Measurements from ENCODE around the gene GPR84. TPM values are rescaled to one million over a fixed set of nuclear protein-coding genes. Genes with fewer than 3 reads are reported as not detected.

Gene GPR84
- total and polyA plus RNA-seq, 2 of the 8 experiments (the other 6 are each of a cell fraction or from before 2014, with no cell fraction given): 0.09 TPM; not detected in 1

GRCh38 chr12:54383041-54383609 is 18.8 kb upstream of the GPR84 start:
- H4K20me1 ChIP-seq (replicated peaks in 1 of 2; ENCODE audit: control insufficient read depth in 1 of 2, insufficient read depth in 2 of 2, low read length in 2 of 2): peaks cover 4 to 5% of the 10 kb centered on the region in 2 experiments
- H2BK120ac ChIP-seq (replicated peaks; ENCODE audit: low read depth, low read length): no peak overlapping the region
- no peak overlapping the region for H4K8ac ChIP-seq (ENCODE audit: extremely low read depth, insufficient read depth, low read length)
- peaks cover 0 to 7% (median 2%) of the 10 kb centered on the region in 4 experiments; a peak in 3 of 8 replicates for H3K36me3 ChIP-seq (ENCODE audit: control insufficient read depth in 2 of 4, insufficient read depth in 4 of 4, low read length in 3 of 4)
- TF ChIP-seq RFX5 (IDR thresholded peaks at IDR 0.05; ENCODE audit: borderline replicate concordance, low read depth, low read length): no peak
- peaks cover 0 to 2% (median 0%) of the 10 kb centered on the region in 4 experiments; a peak in 1 of 7 replicates for H3K27me3 ChIP-seq (replicated peaks in 1 of 4; ENCODE audit: control insufficient read depth in 3 of 4, extremely low read depth in 1 of 4, insufficient read depth in 3 of 4, low read length in 3 of 4)
- H2BK20ac ChIP-seq (ENCODE audit: low read length): no peak overlapping the region
- no peak overlapping the region for H3K9ac ChIP-seq (replicated peaks in 1 of 4; ENCODE audit: extremely low read depth in 1 of 4, low read depth in 3 of 4, low read length in 3 of 4)
- CTCF ChIA-PET (ENCODE audit: partially characterized antibody): interaction anchor here (1.4 to 10.5 kb wide), 9 partner anchors 8 to 90 kb away, joined by 3 to 168 read pairs (median 51); no protein-coding TSS in a partner anchor
- no peak overlapping the region for H4K5ac ChIP-seq (ENCODE audit: insufficient read length, low read depth, low read length)
- H4K91ac ChIP-seq (replicated peaks; ENCODE audit: insufficient read length, low read length): no peak overlapping the region
- no peak overlapping the region; the same call in 1 of the 2 replicates for H2BK15ac ChIP-seq (ENCODE audit: low read length)
- H3K9me3 ChIP-seq (ENCODE audit: insufficient read depth in 2 of 2, low read depth in 1 of 2, low read length in 1 of 2): no peaks in the 10 kb centered on the region
- DNase-seq (ENCODE audit: low read depth in 1 of 2, low spot score in 2 of 2) (no peak), FAIRE-seq (no peak)
- no peak overlapping the region for H3K23ac ChIP-seq (ENCODE audit: insufficient read length)
- no peak overlapping the region for H2AK5ac ChIP-seq (ENCODE audit: low read depth, low read length)
- no peaks in the 10 kb centered on the region for H3K79me2 ChIP-seq (ENCODE audit: control insufficient read depth in 1 of 2, insufficient read depth in 2 of 2, low read length in 2 of 2)
- H3K27ac ChIP-seq (ENCODE audit: low read depth, low read length): no peak overlapping the region
- no peak overlapping the region for H3K18ac ChIP-seq (ENCODE audit: extremely low read depth, low read length)
- POLR2A ChIA-PET (ENCODE audit: partially characterized antibody): no interaction called here
- no peak overlapping the region for H2BK12ac ChIP-seq (ENCODE audit: low read depth, low read length)
- no peak overlapping the region for H3K14ac ChIP-seq (ENCODE audit: insufficient read length)
- no peak overlapping the region for H3K4me2 ChIP-seq (ENCODE audit: insufficient read depth in 1 of 2, low read depth in 2 of 2, low read length in 2 of 2)
- H3K4me1 ChIP-seq (replicated peaks in 1 of 4; ENCODE audit: control insufficient read depth in 3 of 4, insufficient read depth in 4 of 4, low read length in 3 of 4): peaks cover 33 to 50% (median 40%) of the 10 kb centered on the region in 4 experiments
- H3K56ac ChIP-seq (replicated peaks; ENCODE audit: insufficient read length, low read depth, low read length): no peak overlapping the region
- H3K4ac ChIP-seq (replicated peaks; ENCODE audit: insufficient read length, low read depth, low read length): no peak overlapping the region
- no peak overlapping the region for H2AFZ ChIP-seq (ENCODE audit: low read length)
- no peak overlapping the region for H2BK5ac ChIP-seq (ENCODE audit: low read depth, low read length)
- WGBS, 2 experiments (ENCODE audit: extremely low coverage in 1 of 2, insufficient coverage in 1 of 2, insufficient read length in 1 of 2, insufficient replicate concordance in 2 of 2, low coverage in 1 of 2, low lambda C conversion rate in 2 of 2, missing lambda C conversion rate in 1 of 2): 86% methylated on average over 3 of the region's 3 CpGs; no CpG with 5 or more reads in 1 of the 2 experiments
- peaks cover 6% of the 10 kb centered on the region for H3K23me2 ChIP-seq (ENCODE audit: low read depth, low read length)
- 0 out of 2 replicates have a peak, but pooled peaks cover 2% of the 10 kb centered on the region for H3K79me1 ChIP-seq (ENCODE audit: low read depth, low read length)
- no peak overlapping the region for H3K4me3 ChIP-seq (ENCODE audit: extremely low read depth in 1 of 4, insufficient read depth in 2 of 4, low read depth in 3 of 4, low read length in 4 of 4)

Measured in H1 (cell line).